Esophagus muscularis mucosa (tissue), 4 donors: ENCODE results near the gene ANKRD11. TPM values are rescaled to one million over a fixed set of nuclear protein-coding genes. Genes with fewer than 3 reads are reported as not detected.
"Not testable (repeated sequence)": the region's sequence is repeated elsewhere in the genome, so short reads cannot be mapped to it uniquely, and the experiment has no call there.

Source experiments
- DNase-seq: peaks from one replicate; pipeline ENCODE4 v3.0.0-alpha.2; 2017; ENCODE audit errors: extremely low spot score
- H3K27ac ChIP-seq, 4 donors: fragments of 200-600 bp; sonication (generic); replicated peaks in 1 of 4; 1 replicate in 3 of 4; 2 replicates in 1 of 4; pipeline ENCODE4 v1.5.1; 2016 to 2019; ENCODE audit warnings: mild to moderate bottlenecking in 1 of 4
- H3K27me3 ChIP-seq, 4 donors: fragments of 200-600 bp; sonication (generic); one replicate each; pipeline versions ENCODE4 v1.5.1 to v1.6.0; 2016 to 2019
- H3K36me3 ChIP-seq, 4 donors: fragments of 200-600 bp; sonication (generic); one replicate each; pipeline ENCODE4 v1.5.1; 2016 to 2019
- H3K4me1 ChIP-seq, 4 donors: fragments of 200-600 bp; sonication (generic); one replicate each; pipeline ENCODE4 v1.5.1; 2016 to 2019
- H3K4me3 ChIP-seq, 4 donors: fragments of 200-600 bp; sonication (generic); 1 replicate in 2 of 4; 2 replicates in 2 of 4; pipeline ENCODE4 v1.5.1; 2016 to 2019; ENCODE audit warnings: mild to moderate bottlenecking in 4 of 4, moderate library complexity in 1 of 4
- H3K9me3 ChIP-seq, 4 donors: fragments of 200-600 bp; sonication (generic); 1 replicate in 3 of 4; 2 replicates in 1 of 4; pipeline ENCODE4 v1.5.1; 2016 to 2019
- CTCF ChIP-seq, 3 experiments: fragments of 200-600 bp in 2 of 3; fragments of 450-650 bp in 1 of 3; sonication (generic) in 2 of 3; IDR thresholded peaks; one replicate each; pipeline ENCODE4 v1.5.1; 2017 to 2019; ENCODE audit warnings: antibody characterized with exemption in 3 of 3, mild to moderate bottlenecking in 2 of 3, moderate library complexity in 1 of 3
- EP300 ChIP-seq: sonication (generic); formaldehyde crosslinking; IDR thresholded peaks from one replicate; pipeline ENCODE4 v1.6.1; 2017; ENCODE audit warnings: antibody characterized with exemption
- POLR2A ChIP-seq: fragments of 450-650 bp; IDR thresholded peaks from one replicate; pipeline ENCODE4 v1.6.1; 2017; ENCODE audit warnings: antibody characterized with exemption, moderate library complexity, mild to moderate bottlenecking, low read depth
- POLR2AphosphoS5 ChIP-seq, 2 donors: sonication (generic); formaldehyde crosslinking; IDR thresholded peaks; one replicate each; pipeline ENCODE4 v1.6.1; 2017; ENCODE audit warnings: antibody characterized with exemption in 2 of 2
- WGBS: methylation state at CpG from one replicate; pipeline ENCODE4 v1.1.5; 2018; 5-methylcytosine and 5-hydroxymethylcytosine counted together
- intact Hi-C: fragments of 100-400 bp; cut with DNase I; formaldehyde crosslinking; loops from one replicate; pipeline ENCODE4 v1.15.1; 2023
- total RNA-seq, 4 donors: library from RNA; depleted of rRNA; stranded (reverse); fragments of >200 nt; gene quantifications; one replicate each; pipeline versions ENCODE4 v1.1.0 to v1.2.1, GENCODE V29; 2016

Gene ANKRD11
- total RNA-seq, 4 donors from 2014 or later, result 60.8 to 119 (median 105) TPM

GRCh38 chr16:89388536-89388935 lies 101.8 kb downstream of the ANKRD11 start:
- no peak for DNase-seq
- Histone ChIP-seq H3K36me3 (no peaks in the 10 kb centered on the region), H3K9me3 (no peaks in the 10 kb centered on the region), H3K4me1 (peaks cover 28 to 79% (median 67%) of the 10 kb centered on the region in 4 donors), H3K4me3 (no peak overlapping the region), H3K27me3 (no peaks in the 10 kb centered on the region), H3K27ac (no peak overlapping the region)
- TF ChIP-seq CTCF (IDR thresholded peaks at IDR 0.05), result no peak
- TF ChIP-seq POLR2AphosphoS5 (IDR thresholded peaks at IDR 0.05), result no peak
- no peak for TF ChIP-seq POLR2A
- TF ChIP-seq EP300, result no peak
- intact Hi-C loops, result no loop called here
- 88% methylated on average over 9 of the region's 9 CpGs for WGBS

DNA sequence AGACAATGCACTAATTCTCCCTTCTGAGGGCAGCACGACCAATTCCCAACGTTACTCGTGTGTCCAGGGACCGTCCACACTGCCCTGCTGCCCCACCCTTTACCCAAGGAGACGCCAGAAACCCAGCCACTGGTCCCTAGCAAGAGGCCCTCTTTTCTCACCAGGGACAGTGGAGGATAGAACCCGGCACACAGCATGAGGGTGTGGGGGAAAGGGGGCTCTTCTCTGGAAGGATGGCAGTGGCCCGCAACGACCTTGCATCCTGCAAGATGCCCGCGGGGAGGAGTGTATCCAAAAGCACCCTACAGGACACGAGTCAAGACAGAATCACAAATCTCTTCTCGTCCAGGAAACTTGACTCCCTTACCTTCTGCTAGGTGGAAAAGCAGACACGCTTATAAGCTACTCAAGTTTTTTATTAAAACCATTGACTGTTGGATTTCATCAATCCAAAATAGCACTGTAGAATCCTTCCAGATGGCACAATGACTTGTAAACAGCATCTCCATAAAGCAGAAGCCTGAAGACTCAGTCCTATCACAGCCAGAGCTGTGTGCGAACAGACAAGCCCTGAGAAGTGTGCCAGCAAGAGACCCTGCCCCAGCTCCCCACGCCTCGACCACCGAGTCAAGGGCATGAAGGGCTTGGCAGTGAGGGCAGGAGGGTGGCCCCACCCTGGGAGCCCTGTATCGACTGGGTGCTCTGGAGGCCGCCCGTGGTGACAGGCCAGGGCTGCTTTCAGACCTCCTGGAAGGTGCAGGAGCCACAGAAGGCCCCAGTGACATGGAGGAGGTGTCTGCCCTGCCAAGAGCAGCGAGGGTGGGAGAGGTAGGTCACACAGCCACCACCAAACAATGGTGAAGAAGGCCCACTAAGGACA lies 103.8 kb downstream of the ANKRD11 start:
- no peak overlapping the region for H3K27ac ChIP-seq
- peaks cover 36 to 80% (median 70%) of the 10 kb centered on the region in 4 donors for H3K4me1 ChIP-seq
- no peaks in the 10 kb centered on the region for H3K36me3 ChIP-seq
- intact Hi-C loops, result no loop called here
- no peak for TF ChIP-seq CTCF (IDR thresholded peaks at IDR 0.05)
- no peak for TF ChIP-seq POLR2AphosphoS5 (IDR thresholded peaks at IDR 0.05)
- no peak for TF ChIP-seq EP300
- TF ChIP-seq POLR2A, result no peak
- H3K27me3 ChIP-seq, result no peaks in the 10 kb centered on the region
- WGBS, result 83% methylated on average over 21 of the region's 21 CpGs
- DNase-seq, result no peak
- H3K9me3 ChIP-seq, result no peaks in the 10 kb centered on the region
- no peak overlapping the region for H3K4me3 ChIP-seq

DNA sequence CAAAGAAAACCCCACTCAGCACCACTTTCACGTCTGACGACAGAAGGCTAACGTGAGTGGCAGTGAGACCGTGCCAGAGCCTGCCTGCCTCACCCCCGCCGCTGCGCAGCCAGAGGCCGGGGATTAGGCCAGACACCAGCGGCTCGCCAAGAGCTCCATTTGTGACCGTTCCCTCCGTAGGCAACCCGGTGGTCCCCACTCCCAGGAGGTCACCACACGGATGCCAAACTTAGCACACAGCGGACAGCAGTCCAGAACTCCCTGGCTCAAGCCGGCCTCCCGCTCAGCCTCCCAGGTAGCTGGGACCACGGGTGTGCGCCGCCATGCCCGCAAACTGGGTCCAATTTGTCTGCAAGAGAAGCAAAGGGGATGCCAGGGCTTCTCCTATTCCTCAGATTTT lies 104.6 kb downstream of the ANKRD11 start:
- TF ChIP-seq POLR2AphosphoS5 (IDR thresholded peaks at IDR 0.05) (no peak), EP300 (no peak)
- Histone ChIP-seq H3K4me3 (no peak overlapping the region), H3K9me3 (no peaks in the 10 kb centered on the region), H3K4me1 (peaks cover 42 to 80% (median 70%) of the 10 kb centered on the region in 4 donors), H3K36me3 (no peaks in the 10 kb centered on the region), H3K27ac (no peak overlapping the region), H3K27me3 (no peaks in the 10 kb centered on the region)
- intact Hi-C loops, result no loop called here
- DNase-seq, result no peak
- 96% methylated on average over 16 of the region's 21 CpGs for WGBS

GRCh38 chr16:89384282-89384681 lies 106.1 kb downstream of the ANKRD11 start:
- Histone ChIP-seq H3K27me3 (no peaks in the 10 kb centered on the region), H3K4me3 (no peak overlapping the region), H3K36me3 (no peaks in the 10 kb centered on the region), H3K9me3 (no peaks in the 10 kb centered on the region), H3K4me1 (peaks cover 56 to 89% (median 79%) of the 10 kb centered on the region in 4 donors), H3K27ac (no peak overlapping the region)
- no peak for DNase-seq
- intact Hi-C loops, result no loop called here
- WGBS, result 95% methylated on average over 12 of the region's 12 CpGs
- TF ChIP-seq POLR2AphosphoS5 (IDR thresholded peaks at IDR 0.05) (no peak), CTCF (IDR thresholded peaks at IDR 0.05) (no peak), POLR2A (no peak), EP300 (no peak)

- Histone ChIP-seq H3K27me3 (no peaks in the 10 kb centered on the region), H3K36me3 (no peaks in the 10 kb centered on the region), H3K9me3 (no peaks in the 10 kb centered on the region), H3K4me3 (no peak overlapping the region), H3K27ac (no peak overlapping the region), H3K4me1 (peaks cover 62 to 93% (median 85%) of the 10 kb centered on the region in 4 donors)
- no peak for DNase-seq
- 74% methylated on average over 25 of the region's 29 CpGs for WGBS
- intact Hi-C loops, result no loop called here
- TF ChIP-seq POLR2AphosphoS5 (IDR thresholded peaks at IDR 0.05), result no peak
These were observed 107.0 kb downstream of the ANKRD11 start for GRCh38 chr16:89383095-89384003.

- peak overlapping the region in 1 of 4 donors; percentile 7 for H3K27ac ChIP-seq
These were observed 107.8 kb downstream of the ANKRD11 start for GRCh38 chr16:89382555-89382954.

More at GRCh38 chr16:89382555-89382954, 107.8 kb downstream of the ANKRD11 start:
- H3K27me3 ChIP-seq, intact Hi-C loops, DNase-seq, H3K9me3 ChIP-seq, H3K36me3 ChIP-seq, H3K4me3 ChIP-seq: not testable (repeated sequence)
- peaks cover 63 to 92% (median 85%) of the 10 kb centered on the region in 4 donors for H3K4me1 ChIP-seq
- WGBS, result 88% methylated on average over 5 of the region's 5 CpGs
